ENCODE data around the gene IER5L.

The IER5L gene

DNA sequence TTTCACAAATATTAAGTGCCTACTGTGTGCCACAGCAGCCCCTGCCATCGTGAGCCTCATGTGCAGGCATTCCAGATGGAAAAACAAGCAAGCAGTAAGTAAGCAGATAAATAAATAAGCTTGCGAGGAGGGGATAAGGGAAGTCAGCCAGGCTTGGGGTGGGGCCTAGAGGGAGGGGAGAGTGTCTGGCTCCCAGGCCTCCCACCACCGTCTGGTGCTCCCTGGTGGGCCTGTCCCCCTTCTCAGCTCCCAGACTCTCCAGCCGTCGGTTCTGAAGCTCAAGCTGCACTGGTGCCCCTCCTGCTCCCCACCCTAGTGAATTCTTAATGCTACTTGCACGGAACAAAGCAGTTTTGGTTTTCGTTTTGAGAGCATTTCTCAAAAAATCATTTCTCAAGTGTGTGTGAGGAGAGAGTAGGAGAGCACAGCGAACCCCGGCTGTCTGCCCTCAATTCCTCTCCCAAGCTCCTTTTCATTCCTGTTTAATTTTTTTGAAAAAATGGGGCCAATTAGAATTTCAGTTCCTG, 6.6 kb upstream of the IER5L start:
- no peaks in the 10 kb centered on the region for H3K9me2 ChIP-seq (replicated peaks; ENCODE audit: low read depth, low read length)
- no peaks in the 10 kb centered on the region for H3K27me3 ChIP-seq (ENCODE audit: insufficient read depth, low read length, poor library complexity, severe bottlenecking)
- H3K79me2 ChIP-seq (ENCODE audit: insufficient read depth, low read length) = no peaks in the 10 kb centered on the region
- no peak overlapping the region for H3K9ac ChIP-seq (ENCODE audit: low read depth, low read length, poor library complexity, severe bottlenecking)
- H2AFZ ChIP-seq (ENCODE audit: low read length) = no peak overlapping the region
- TF ChIP-seq EZH2phosphoT487 (IDR thresholded peaks at IDR 0.05; ENCODE audit: borderline replicate concordance) = no peak
- TF ChIP-seq CTCF (conservative IDR thresholded peaks at IDR 0.05; ENCODE audit: low read length) = no peak
- H4K20me1 ChIP-seq (ENCODE audit: insufficient read depth, low read length, poor library complexity, severe bottlenecking) = no peaks in the 10 kb centered on the region
- H3F3A ChIP-seq (ENCODE audit: low read depth) = no peaks in the 10 kb centered on the region
- H3K4me3 ChIP-seq (ENCODE audit: low read length, poor library complexity, severe bottlenecking) = no peak overlapping the region
- H3K9me3 ChIP-seq (ENCODE audit: insufficient read depth, low read depth, low read length) = no peaks in the 10 kb centered on the region
- no peaks in the 10 kb centered on the region for H3K36me3 ChIP-seq (ENCODE audit: insufficient read depth, low read length)
- H3K4me2 ChIP-seq (ENCODE audit: low read depth, low read length, poor library complexity, severe bottlenecking) = no peak overlapping the region
- H3K4me1 ChIP-seq (ENCODE audit: insufficient read depth, low read length, poor library complexity, severe bottlenecking) = no peaks in the 10 kb centered on the region

DNA sequence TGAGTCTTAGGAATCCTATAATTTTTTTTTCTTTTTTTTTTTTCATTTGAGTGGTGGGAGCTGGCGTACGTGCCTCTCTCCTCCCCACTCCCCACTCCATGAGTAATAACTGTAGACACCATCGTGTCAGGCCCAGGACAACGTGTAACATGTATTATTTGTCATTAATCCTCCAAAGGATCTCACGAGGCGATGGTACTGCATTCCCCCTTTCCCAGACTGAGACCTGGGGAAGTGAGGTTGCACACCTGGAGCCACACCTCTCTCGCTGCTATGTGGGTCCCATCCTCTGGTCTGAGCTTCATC, 6.1 kb upstream of the IER5L start:
- TF ChIP-seq EZH2phosphoT487 (IDR thresholded peaks at IDR 0.05; ENCODE audit: borderline replicate concordance) (no peak), CTCF (conservative IDR thresholded peaks at IDR 0.05; ENCODE audit: low read length) (no peak)
- Histone ChIP-seq H3K4me2 (ENCODE audit: low read depth, low read length, poor library complexity, severe bottlenecking) (no peak overlapping the region), H3K27me3 (ENCODE audit: insufficient read depth, low read length, poor library complexity, severe bottlenecking) (no peaks in the 10 kb centered on the region), H3F3A (ENCODE audit: low read depth) (no peaks in the 10 kb centered on the region), H2AFZ (ENCODE audit: low read length) (no peak overlapping the region), H3K4me1 (ENCODE audit: insufficient read depth, low read length, poor library complexity, severe bottlenecking) (no peaks in the 10 kb centered on the region), H3K36me3 (ENCODE audit: insufficient read depth, low read length) (no peaks in the 10 kb centered on the region), H3K9me3 (ENCODE audit: insufficient read depth, low read depth, low read length) (no peaks in the 10 kb centered on the region), H3K9ac (ENCODE audit: low read depth, low read length, poor library complexity, severe bottlenecking) (no peak overlapping the region), H3K9me2 (replicated peaks; ENCODE audit: low read depth, low read length) (no peaks in the 10 kb centered on the region), H4K20me1 (ENCODE audit: insufficient read depth, low read length, poor library complexity, severe bottlenecking) (no peaks in the 10 kb centered on the region), H3K79me2 (ENCODE audit: insufficient read depth, low read length) (no peaks in the 10 kb centered on the region), H3K4me3 (ENCODE audit: low read length, poor library complexity, severe bottlenecking) (no peak overlapping the region)

DNA sequence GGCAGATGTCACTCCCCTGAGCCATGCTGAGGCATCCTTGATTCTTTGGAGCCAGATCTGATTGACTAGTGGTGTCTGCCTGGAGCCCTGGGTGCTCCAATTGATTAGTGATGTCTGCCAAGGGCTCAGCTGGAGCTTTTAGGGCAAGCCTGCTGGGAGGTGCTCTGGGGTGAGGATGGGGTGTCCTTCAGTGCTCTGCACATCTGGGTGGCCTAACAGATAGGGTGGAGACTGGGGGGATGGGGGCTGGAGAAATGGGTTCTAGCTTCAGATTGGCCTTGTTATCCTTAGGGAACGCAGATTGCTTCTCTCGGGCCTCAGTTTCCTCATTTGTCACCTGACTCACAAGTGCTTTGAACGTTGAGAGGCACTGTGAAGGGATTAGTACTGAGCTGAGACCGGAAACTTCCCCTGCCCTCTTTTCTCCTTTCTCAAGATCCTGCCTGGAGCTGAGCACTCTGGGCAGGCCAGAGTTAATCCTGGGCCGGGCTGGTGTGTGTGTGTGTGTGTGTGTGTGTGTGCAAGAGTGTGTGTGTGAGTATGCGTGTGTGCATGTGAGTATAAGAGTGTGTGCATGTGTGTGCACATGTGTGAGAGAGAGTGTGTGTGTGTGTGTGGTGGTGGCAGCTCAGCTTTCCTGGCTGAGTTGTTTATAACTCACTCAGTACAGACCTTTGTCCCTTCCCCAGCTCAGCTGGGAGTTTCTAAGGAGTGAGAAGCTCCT, 5.6 kb upstream of the IER5L start:
- Histone ChIP-seq H3K9ac (ENCODE audit: low read depth, low read length, poor library complexity, severe bottlenecking) (no peak overlapping the region), H3K4me3 (ENCODE audit: low read length, poor library complexity, severe bottlenecking) (no peak overlapping the region), H3K9me3 (ENCODE audit: insufficient read depth, low read depth, low read length) (no peaks in the 10 kb centered on the region), H3K9me2 (replicated peaks; ENCODE audit: low read depth, low read length) (no peaks in the 10 kb centered on the region), H3K36me3 (ENCODE audit: insufficient read depth, low read length) (no peaks in the 10 kb centered on the region), H2AFZ (ENCODE audit: low read length) (no peak overlapping the region), H3K27me3 (ENCODE audit: insufficient read depth, low read length, poor library complexity, severe bottlenecking) (no peaks in the 10 kb centered on the region), H4K20me1 (ENCODE audit: insufficient read depth, low read length, poor library complexity, severe bottlenecking) (no peaks in the 10 kb centered on the region), H3K79me2 (ENCODE audit: insufficient read depth, low read length) (no peaks in the 10 kb centered on the region), H3K4me1 (ENCODE audit: insufficient read depth, low read length, poor library complexity, severe bottlenecking) (no peaks in the 10 kb centered on the region), H3K4me2 (ENCODE audit: low read depth, low read length, poor library complexity, severe bottlenecking) (no peak overlapping the region), H3F3A (ENCODE audit: low read depth) (no peaks in the 10 kb centered on the region)
- no peak for TF ChIP-seq EZH2phosphoT487 (IDR thresholded peaks at IDR 0.05; ENCODE audit: borderline replicate concordance)
- no peak for TF ChIP-seq CTCF (conservative IDR thresholded peaks at IDR 0.05; ENCODE audit: low read length)

All from Loucy (cell line).